Measurements from ENCODE around the gene PRAMEF10.
"Not testable (repeated sequence)": the region's sequence is repeated elsewhere in the genome, so short reads cannot be mapped to it uniquely, and the experiment has no call there.

The PRAMEF10 gene

GRCh38 chr1:12898170-12898569, at the start of gene PRAMEF10:
TSS of gene PRAMEF10 (minus strand) at chr1:12898270. CDS start at chr1:12895847, 2,423 bp downstream.
- DNase-seq, result not testable (repeated sequence)

- not testable (repeated sequence) for DNase-seq
Measured at GRCh38 chr1:12947480-12947879, 49.4 kb upstream of the PRAMEF10 start, which contains the start of gene PRAMEF6. TSS of gene PRAMEF6 (minus strand) at chr1:12947580. CDS start at chr1:12942518, 5,062 bp downstream.

GRCh38 chr1:12924368-12924767, 26.3 kb upstream of the PRAMEF10 start:
- not testable (repeated sequence) for DNase-seq

GRCh38 chr1:12921749-12922148, 23.7 kb upstream of the PRAMEF10 start:
- DNase-seq, result not testable (repeated sequence)

- DNase-seq, result not testable (repeated sequence)
Measured at GRCh38 chr1:12916310-12916709, 18.2 kb upstream of the PRAMEF10 start, which contains the start of gene PRAMEF7. TSS of gene PRAMEF7 (plus strand) at chr1:12916610. CDS start at chr1:12917693, 1,083 bp downstream.

- DNase-seq, result not testable (repeated sequence)
Measured at GRCh38 chr1:12903793-12904572, 5.9 kb upstream of the PRAMEF10 start.

GRCh38 chr1:12899186-12899585, 1.1 kb upstream of the PRAMEF10 start:
- not testable (repeated sequence) for DNase-seq

- DNase-seq, result not testable (repeated sequence)
Measured at GRCh38 chr1:12886101-12886500, 12.0 kb downstream of the PRAMEF10 start, which contains the start of gene PRAMEF4. TSS of gene PRAMEF4 (minus strand) at chr1:12886201. CDS start at chr1:12883394, 2,807 bp downstream.

- not testable (repeated sequence) for DNase-seq
Measured at GRCh38 chr1:12878453-12878852, 19.6 kb downstream of the PRAMEF10 start.

GRCh38 chr1:12863131-12863880, 34.8 kb downstream of the PRAMEF10 start:
- not testable (repeated sequence) for DNase-seq

- DNase-seq, result not testable (repeated sequence)
Measured at GRCh38 chr1:12856786-12857185, 41.3 kb downstream of the PRAMEF10 start, which contains the start of gene PRAMEF2. TSS of gene PRAMEF2 (plus strand) at chr1:12857086. CDS start at chr1:12859010, 1,924 bp downstream.

GRCh38 chr1:12851779-12852178, 46.3 kb downstream of the PRAMEF10 start:
- DNase-seq, result peak; percentile 7

GRCh38 chr1:12848620-12849019, 49.5 kb downstream of the PRAMEF10 start, which contains the start of gene HNRNPCL1:
TSS of gene HNRNPCL1 (minus strand) at chr1:12848720. CDS start at chr1:12848289, 431 bp downstream.
- not testable (repeated sequence) for DNase-seq

Measured in activated CD4-positive, alpha-beta T cell treated with anti-CD3 and anti-CD28 coated beads, Interleukin-2, Interleukin-6, amounts not matched to agents 100 ng/mL and 50 ng/mL, durations not matched to agents 16 hours and 8 hours (primary cell).